Measurements from ENCODE around the gene ZNF438.

Gene ZNF438

GRCh38 chr10:31031205-31031557, 484 bp downstream of the ZNF438 start:
- TF ChIP-seq GATA3 (IDR thresholded peaks at IDR 0.05; ENCODE audit: low read depth, low read length) (no peak), GATA2 (IDR thresholded peaks at IDR 0.05; ENCODE audit: low read depth, low read length) (no peak)

- TF ChIP-seq GATA2 (IDR thresholded peaks at IDR 0.05; ENCODE audit: low read depth, low read length) (no peak), GATA3 (IDR thresholded peaks at IDR 0.05; ENCODE audit: low read depth, low read length) (no peak)
Measured at GRCh38 chr10:31030800-31031199, 865 bp downstream of the ZNF438 start.

- TF ChIP-seq GATA3 (IDR thresholded peaks at IDR 0.05; ENCODE audit: low read depth, low read length), result no peak
- no peak for TF ChIP-seq GATA2 (IDR thresholded peaks at IDR 0.05; ENCODE audit: low read depth, low read length)
Measured at GRCh38 chr10:31030260-31030659, 1.4 kb downstream of the ZNF438 start.

DNA sequence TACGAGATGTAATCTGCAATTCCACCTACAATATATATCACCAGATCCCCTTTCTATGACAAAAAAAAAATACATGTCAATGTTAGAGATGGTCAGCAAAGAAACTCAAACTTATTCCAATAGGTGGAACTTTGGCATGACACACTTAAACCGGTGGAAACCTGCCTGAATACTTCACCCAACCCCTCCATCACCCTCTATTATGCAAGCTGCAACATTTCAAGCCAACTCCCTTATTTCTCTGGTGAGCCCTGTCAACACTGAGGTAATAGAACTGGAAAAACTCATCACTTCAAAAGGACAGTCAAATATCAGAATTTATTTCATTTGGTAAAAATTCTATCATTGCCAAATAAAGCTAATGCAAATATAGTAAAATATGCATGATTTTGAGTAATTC, 3.6 kb downstream of the ZNF438 start:
- TF ChIP-seq GATA3 (IDR thresholded peaks at IDR 0.05; ENCODE audit: low read depth, low read length) (no peak), GATA2 (IDR thresholded peaks at IDR 0.05; ENCODE audit: low read depth, low read length) (no peak)

DNA sequence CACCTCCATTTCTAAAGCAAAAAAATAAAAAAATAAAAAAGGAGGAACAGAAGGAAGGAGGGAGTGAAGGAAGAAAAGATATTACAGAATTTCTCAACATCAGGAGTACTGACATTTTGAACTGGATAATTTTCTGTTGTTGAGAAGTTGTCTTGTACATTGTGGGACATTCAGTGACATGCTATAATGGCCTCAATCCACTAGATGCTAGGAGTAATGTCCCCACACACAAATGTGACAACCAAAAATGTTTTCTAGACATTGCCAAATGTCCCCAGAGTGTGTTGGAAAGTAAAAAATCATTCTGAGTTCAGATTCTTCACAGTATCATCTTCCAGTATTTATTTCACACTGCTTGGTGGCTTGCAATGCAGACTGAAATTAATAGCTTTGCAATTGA, 6.5 kb downstream of the ZNF438 start:
- TF ChIP-seq GATA3 (IDR thresholded peaks at IDR 0.05; ENCODE audit: low read depth, low read length), result no peak
- TF ChIP-seq GATA2 (IDR thresholded peaks at IDR 0.05; ENCODE audit: low read depth, low read length), result no peak

DNA sequence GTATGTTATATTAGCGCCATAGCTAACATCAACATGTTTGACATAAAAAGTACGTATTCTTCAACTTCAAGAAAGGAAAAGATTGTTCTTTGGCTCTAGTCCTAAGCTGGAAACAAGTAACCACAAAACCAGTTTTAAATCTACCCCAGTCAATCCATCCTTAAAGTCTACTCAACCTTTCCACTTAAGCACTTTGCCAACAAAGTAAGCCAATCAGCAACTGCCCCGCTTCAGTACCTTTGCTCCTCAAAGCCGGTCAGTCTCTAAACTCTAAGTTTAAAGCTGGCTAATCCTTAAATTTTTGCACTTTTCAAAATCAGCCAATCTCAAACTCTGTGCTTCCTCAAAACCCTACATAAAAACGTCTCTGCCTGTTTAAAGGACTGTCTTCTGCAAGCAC, 8.1 kb downstream of the ZNF438 start:
- TF ChIP-seq GATA2 (IDR thresholded peaks at IDR 0.05; ENCODE audit: low read depth, low read length), result no peak
- no peak for TF ChIP-seq GATA3 (IDR thresholded peaks at IDR 0.05; ENCODE audit: low read depth, low read length)

DNA sequence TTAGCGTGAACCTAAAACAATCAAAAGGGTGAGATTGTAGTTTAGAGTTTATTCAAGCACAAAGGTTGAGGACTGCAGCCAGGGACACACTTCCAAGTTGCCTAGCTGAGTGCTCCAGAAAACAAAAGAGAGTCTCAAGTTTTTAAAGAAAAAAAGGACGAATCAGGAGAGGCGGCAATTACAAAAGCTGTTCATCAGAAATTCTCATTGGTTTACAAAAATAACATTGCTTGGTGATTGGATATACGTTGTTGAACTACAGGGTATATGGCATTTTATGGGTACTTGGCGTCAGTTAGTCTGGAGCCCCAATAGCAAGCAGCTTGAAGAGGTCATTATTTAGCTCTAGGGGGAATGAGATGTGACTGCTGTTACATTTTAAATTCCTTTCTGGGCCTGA, 11.5 kb downstream of the ZNF438 start:
- TF ChIP-seq GATA2 (IDR thresholded peaks at IDR 0.05; ENCODE audit: low read depth, low read length) (no peak), GATA3 (IDR thresholded peaks at IDR 0.05; ENCODE audit: low read depth, low read length) (no peak)

DNA sequence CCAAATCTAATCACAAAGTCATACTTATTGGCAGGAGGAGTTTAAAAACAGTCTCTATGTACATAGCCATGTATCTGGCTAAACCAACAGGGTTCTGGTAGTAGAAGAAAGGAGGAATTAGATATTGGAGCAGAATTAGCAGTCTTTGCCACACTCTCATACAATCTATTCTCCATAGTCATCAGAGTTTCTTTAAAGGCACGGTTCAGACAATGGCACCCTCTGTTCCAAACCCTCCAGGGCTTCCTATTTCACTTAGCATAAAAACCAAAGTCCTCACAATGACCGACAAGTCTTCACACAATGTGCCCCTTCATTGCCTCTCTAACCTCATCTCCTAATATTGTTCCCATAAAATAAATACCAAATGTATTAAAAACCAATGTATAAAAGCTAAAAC, 12.7 kb downstream of the ZNF438 start:
- TF ChIP-seq GATA3 (IDR thresholded peaks at IDR 0.05; ENCODE audit: low read depth, low read length) (no peak), GATA2 (IDR thresholded peaks at IDR 0.05; ENCODE audit: low read depth, low read length) (no peak)

- TF ChIP-seq GATA2 (IDR thresholded peaks at IDR 0.05; ENCODE audit: low read depth, low read length) (no peak), GATA3 (IDR thresholded peaks at IDR 0.05; ENCODE audit: low read depth, low read length) (no peak)
Measured at GRCh38 chr10:31018356-31018750, 13.3 kb downstream of the ZNF438 start.

DNA sequence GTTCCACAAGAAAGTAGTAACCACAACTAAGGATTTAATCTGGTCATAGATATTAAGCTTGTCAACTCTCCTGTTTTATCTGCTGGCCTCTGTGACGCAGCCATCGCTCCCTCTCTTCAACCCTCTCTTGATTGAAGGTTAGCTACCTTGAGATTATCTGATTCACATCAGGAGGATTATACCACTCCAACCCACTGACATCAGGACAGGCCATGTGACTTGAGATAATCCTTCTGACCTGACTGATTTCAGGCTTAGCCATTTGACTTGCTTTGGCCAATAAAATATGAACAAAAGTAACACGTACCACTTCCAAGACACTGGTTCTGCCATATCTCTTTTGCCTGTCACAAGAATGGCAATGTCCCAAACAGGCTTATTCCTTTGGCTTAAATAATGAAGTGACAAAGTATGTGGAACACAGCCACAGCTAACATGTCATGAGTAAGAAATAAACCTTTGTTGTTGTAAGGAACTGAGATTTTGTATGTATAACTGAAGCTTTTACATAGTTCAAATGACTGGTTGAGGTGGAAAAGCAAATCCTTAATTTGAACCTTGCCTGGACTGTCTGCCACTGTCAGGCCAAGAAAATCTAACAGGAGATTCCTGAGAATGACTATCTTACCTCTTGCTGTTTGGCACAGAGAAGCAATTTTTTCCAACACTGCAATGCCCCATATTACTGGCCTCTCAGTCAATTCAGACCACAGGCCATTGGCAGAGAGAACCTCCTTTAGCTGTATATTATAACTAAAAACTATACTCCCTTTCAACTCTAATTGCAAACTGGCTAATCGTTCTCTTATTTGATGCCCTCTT, 13.9 kb downstream of the ZNF438 start:
- no peak for TF ChIP-seq GATA2 (IDR thresholded peaks at IDR 0.05; ENCODE audit: low read depth, low read length)
- no peak for TF ChIP-seq GATA3 (IDR thresholded peaks at IDR 0.05; ENCODE audit: low read depth, low read length)

DNA sequence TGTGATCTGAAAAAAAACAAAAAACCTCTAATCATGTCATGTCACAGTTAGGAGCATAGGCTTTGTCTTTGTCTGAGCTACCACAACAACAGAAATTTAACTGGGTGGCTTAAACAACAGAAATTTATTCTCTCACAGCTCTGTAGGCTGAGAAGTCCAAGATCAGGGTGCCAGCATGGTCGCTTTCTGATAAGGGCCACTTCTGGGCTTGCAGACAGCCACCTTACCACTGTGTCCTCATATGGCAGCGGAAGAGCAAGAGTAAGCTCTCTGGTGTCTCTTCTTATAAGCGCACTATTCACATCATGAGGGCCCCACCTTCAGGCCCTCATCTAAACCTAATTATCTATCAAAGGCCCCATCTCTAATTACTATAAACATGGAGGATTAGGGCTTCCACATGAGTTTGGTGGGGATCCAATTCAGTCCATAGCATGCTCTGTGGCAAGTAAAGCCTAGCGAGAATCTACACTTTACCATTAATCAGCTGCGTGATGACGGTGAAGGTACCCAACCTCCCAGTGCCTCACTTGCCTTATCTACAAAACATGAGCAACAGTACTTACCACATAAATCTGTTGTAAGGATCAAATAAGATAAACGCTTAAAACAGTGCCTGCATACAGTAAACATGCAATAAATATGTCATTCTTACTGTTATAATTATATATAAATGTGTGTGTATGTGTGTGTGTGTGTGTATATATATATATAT, 17.3 kb downstream of the ZNF438 start:
- TF ChIP-seq GATA2 (IDR thresholded peaks at IDR 0.05; ENCODE audit: low read depth, low read length), result no peak

DNA sequence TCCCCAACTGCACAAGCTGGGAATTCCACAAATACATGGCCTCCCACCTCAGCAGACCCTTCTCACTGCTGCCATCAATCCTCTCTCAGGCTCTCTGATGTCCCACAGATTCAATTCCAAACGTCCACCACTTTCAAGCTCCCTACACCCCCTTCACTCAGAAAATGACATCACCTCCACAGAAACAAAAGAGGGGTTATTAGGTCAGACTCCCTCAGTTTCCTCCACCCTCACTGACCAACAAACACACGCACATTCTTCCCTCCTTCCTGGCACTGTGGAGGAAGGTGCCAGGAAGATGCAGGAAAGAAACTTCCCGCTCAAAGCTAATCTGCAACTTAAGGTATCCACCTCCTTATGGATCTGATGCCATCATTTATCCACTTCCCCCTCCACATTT, 18.3 kb downstream of the ZNF438 start:
- TF ChIP-seq GATA2 (IDR thresholded peaks at IDR 0.05; ENCODE audit: low read depth, low read length), result no peak

DNA sequence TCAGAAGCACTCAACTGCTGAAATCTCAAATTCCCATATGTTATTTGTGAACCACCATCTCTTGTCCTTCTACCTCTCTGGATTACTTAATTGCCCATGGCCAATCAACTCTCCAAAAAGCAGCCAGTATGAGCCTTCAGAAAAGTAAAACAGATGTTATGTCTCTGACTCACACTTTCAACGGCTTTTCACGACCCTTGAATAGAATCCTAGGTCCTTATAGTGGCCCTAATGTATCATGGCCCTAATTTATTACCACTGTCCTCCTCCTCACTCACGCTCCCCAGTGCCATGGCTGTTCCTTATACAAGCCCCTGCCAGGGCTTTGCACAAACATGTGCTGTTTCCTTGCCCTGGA, 20.0 kb downstream of the ZNF438 start:
- TF ChIP-seq GATA3 (IDR thresholded peaks at IDR 0.05; ENCODE audit: low read depth, low read length) (no peak), GATA2 (IDR thresholded peaks at IDR 0.05; ENCODE audit: low read depth, low read length) (no peak)

- no peak for TF ChIP-seq GATA3 (IDR thresholded peaks at IDR 0.05; ENCODE audit: low read depth, low read length)
- no peak for TF ChIP-seq GATA2 (IDR thresholded peaks at IDR 0.05; ENCODE audit: low read depth, low read length)
Measured at GRCh38 chr10:31011017-31011664, 20.5 kb downstream of the ZNF438 start.

DNA sequence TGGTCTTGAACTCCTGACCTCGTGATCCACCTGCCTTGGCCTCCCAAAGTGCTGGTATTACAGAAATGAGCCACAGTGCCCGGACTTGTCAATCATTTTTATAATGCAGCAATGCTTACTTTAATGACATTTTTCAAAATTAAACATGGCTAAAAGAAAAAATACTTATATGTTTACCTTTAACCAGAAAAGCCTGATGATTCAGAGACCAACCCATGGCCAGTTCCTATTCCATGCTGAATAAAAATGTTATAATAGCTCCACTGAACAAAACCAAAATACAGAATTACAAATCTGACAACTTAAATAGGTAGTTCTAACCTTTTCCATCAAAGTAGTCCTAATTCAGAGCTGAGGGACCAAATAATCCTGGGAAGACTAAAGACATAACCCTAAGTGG, 21.6 kb downstream of the ZNF438 start:
- TF ChIP-seq GATA3 (IDR thresholded peaks at IDR 0.05; ENCODE audit: low read depth, low read length) (no peak), GATA2 (IDR thresholded peaks at IDR 0.05; ENCODE audit: low read depth, low read length) (no peak)

Data from SH-SY5Y (cell line).